K562 (cell line): ENCODE data around the gene CYFIP2. TPM values are rescaled to one million over a fixed set of nuclear protein-coding genes. Genes with fewer than 3 reads are reported as not detected.

Experiments used
- ATAC-seq: fragments of 200-7000 bp; cut with Tn5 transposase; 3 replicates; pipeline ENCODE4 v1.9.1; 2020; ENCODE audit warnings: moderate library complexity
- BruUV-seq: library from RNA; stranded (reverse); fragments of 400-500 nt; replicated peaks from 2 replicates; lab custom pipeline; 2021; lab: Mats Ljungman, UMichigan
- CTCF ChIA-PET: fragments of 300-600 bp; formaldehyde crosslinking; extraction: SDS; loops from one replicate; lab custom pipeline; 2021; ENCODE audit warnings: low intra/inter-chr PET ratio; lab: Yijun Ruan, JAX
- POLR2A ChIA-PET: fragments of 300-600, 350-650 bp; sonication (Branson Sonifier 250); formaldehyde crosslinking; extraction: SDS; loops from one replicate; lab custom pipeline; 2021; ENCODE audit warnings: antibody characterized with exemption, inconsistent platforms; lab: Yijun Ruan, JAX
- DNase-seq, 4 experiments: peaks; one replicate each; pipeline versions ENCODE4 v3.0.0 to v3.0.0-alpha.2; 2011 to 2018; ENCODE audit warnings: low spot score in 3 of 4, mixed read lengths in 3 of 4; ENCODE audit errors: extremely low read depth in 1 of 4
- FAIRE-seq: peaks from 2 replicates; lab custom pipeline; 2011; peaks lifted over from hg19 to GRCh38; lab: Jason Lieb, UNC
- H2AFZ ChIP-seq: 2 replicates; pipeline ENCODE4 v1.6.0; 2011; ENCODE audit warnings: low read depth, low read length, control low read depth, inconsistent platforms
- H3K27ac ChIP-seq: fragments of 200-600 bp; 3 replicates; pipeline ENCODE4 v1.8.0; 2011; ENCODE audit warnings: low read depth, mild to moderate bottlenecking, control low read depth, inconsistent platforms, low read length, moderate library complexity, mixed read lengths; ENCODE audit errors: extremely low read depth
- H3K27me3 ChIP-seq, 2 experiments: fragments of 300-600 bp in 1 of 2; 2 replicates in 1 of 2; 3 replicates in 1 of 2; pipeline versions ENCODE4 v1.6.0 to v1.8.0; 2011; ENCODE audit warnings: inconsistent platforms in 2 of 2, low read length in 2 of 2, mild to moderate bottlenecking in 1 of 2, mixed read lengths in 1 of 2, moderate library complexity in 1 of 2; ENCODE audit not compliant: control insufficient read depth in 2 of 2, insufficient read depth in 2 of 2
- H3K36me3 ChIP-seq: fragments of 300-600 bp; 3 replicates; pipeline ENCODE4 v1.8.0; 2011; ENCODE audit warnings: mild to moderate bottlenecking, low read length, inconsistent platforms; ENCODE audit not compliant: control insufficient read depth, insufficient read depth
- H3K4me1 ChIP-seq, 2 experiments: fragments of 200-600 bp in 1 of 2; replicated peaks in 1 of 2; 2 replicates in 1 of 2; 3 replicates in 1 of 2; pipeline versions ENCODE4 v1.5.1 to v1.8.0; 2011; ENCODE audit warnings: inconsistent platforms in 2 of 2, low read length in 2 of 2, mild to moderate bottlenecking in 1 of 2, mixed read lengths in 1 of 2, moderate library complexity in 1 of 2; ENCODE audit not compliant: control insufficient read depth in 2 of 2, insufficient read depth in 2 of 2
- H3K4me2 ChIP-seq: 2 replicates; pipeline ENCODE4 v1.6.1; 2011; ENCODE audit warnings: low read length, control low read depth, inconsistent platforms, mixed read lengths; ENCODE audit not compliant: insufficient read depth
- H3K4me3 ChIP-seq: fragments of 200-600 bp; sonication (generic), shearing (Covaris generic); 2 replicates; pipeline ENCODE4 v1.5.1; 2016; ENCODE audit warnings: control low read depth, inconsistent platforms
- H3K79me2 ChIP-seq: fragments of 200-600 bp; 3 replicates; pipeline ENCODE4 v1.8.0; 2011; ENCODE audit warnings: low read length, inconsistent platforms; ENCODE audit not compliant: control insufficient read depth, insufficient read depth
- H3K9ac ChIP-seq, 2 experiments: 2 replicates each; pipeline versions ENCODE4 v1.6.0 to v1.6.1; 2011; ENCODE audit warnings: low read depth in 2 of 2, low read length in 2 of 2, control low read depth in 1 of 2, inconsistent platforms in 1 of 2, mild to moderate bottlenecking in 1 of 2, mixed read lengths in 1 of 2; ENCODE audit not compliant: insufficient read depth in 1 of 2
- H3K9me1 ChIP-seq: one replicate; pipeline ENCODE4 v1.6.0; 2011; ENCODE audit warnings: inconsistent platforms, mild to moderate bottlenecking, low read length, moderate library complexity; ENCODE audit not compliant: control insufficient read depth, insufficient read depth
- H3K9me3 ChIP-seq: replicated peaks from 2 replicates; pipeline ENCODE4 v1.5.1; 2011; ENCODE audit warnings: low read depth, low read length, inconsistent platforms; ENCODE audit not compliant: control insufficient read depth, insufficient read depth
- H4K20me1 ChIP-seq: replicated peaks from 2 replicates; pipeline ENCODE4 v1.6.1; 2011; ENCODE audit warnings: low read length, inconsistent platforms, mixed read lengths; ENCODE audit not compliant: control insufficient read depth, insufficient read depth
- PRDM10 ChIP-seq: fragments of 450-650 bp; IDR thresholded peaks from 2 replicates; pipeline ENCODE4 v1.6.1; 2018; ENCODE audit not compliant: partially characterized antibody
- U2AF2 ChIP-seq: fragments of 200-400 bp; formaldehyde crosslinking; optimal IDR thresholded peaks from 2 replicates; pipeline ENCODE3; 2017; ENCODE audit warnings: low read depth, mild to moderate bottlenecking, low read length
- ZNF449 ChIP-seq: fragments of 250-450 bp; sonication (Bioruptor Pico); IDR thresholded peaks from 2 replicates; pipeline ENCODE4 v1.8.0; 2022; ENCODE audit warnings: moderate library complexity, mild to moderate bottlenecking, inconsistent platforms
- ZNF655 ChIP-seq: fragments of 250-450 bp; sonication (Bioruptor Pico); IDR thresholded peaks from 2 replicates; pipeline ENCODE4 v1.5.0; 2021
- WGBS: fragments of 100-300 bp; shearing (Covaris generic); methylation state at CpG from one replicate; pipeline ENCODE4 v1.1.6; 2016; ENCODE audit warnings: low coverage, mixed read lengths; ENCODE audit not compliant: insufficient coverage; ENCODE audit errors: missing lambda C conversion rate; 5-methylcytosine and 5-hydroxymethylcytosine counted together
- in situ Hi-C: fragments of 300-500 bp; cut with MboI; formaldehyde crosslinking; loops from 4 replicates; pipeline ENCODE4 v1.15.0; 2018; ENCODE audit warnings: inconsistent platforms, mixed read lengths
- intact Hi-C: fragments of 100-400 bp; cut with micrococcal nuclease; formaldehyde crosslinking; loops from 2 replicates; pipeline ENCODE4 v1.14.2; 2022
- polyA plus RNA-seq, 8 experiments: library from polyadenylated mRNA; depleted of rRNA in 4 of 8; stranded (reverse) in 5 of 8; unstranded in 3 of 8; fragments of >200 nt; fragmentation: Nextera tagmentation in 2 of 8; fragmentation: Illumina TruSeq in 1 of 8; extraction: Ambion mirVana in 2 of 8; extraction: Trizol in 1 of 8; gene quantifications; 2 replicates each; pipeline versions ENCODE4 v1.2.1 to v1.2.3, GENCODE V29; 2011 to 2014; ENCODE audit warnings: inconsistent platforms in 1 of 8, missing spikeins in 1 of 8
- total RNA-seq, 7 experiments: library from RNA; depleted of rRNA in 6 of 7; stranded (reverse); fragments of >200 nt in 6 of 7; fragmentation: Illumina TruSeq in 2 of 7; extraction: Trizol in 2 of 7; gene quantifications; 2 replicates each; pipeline versions ENCODE4 v1.2.1 to v1.2.3, GENCODE V29; 2011 to 2021; ENCODE audit warnings: low replicate concordance in 1 of 7

CYFIP2 gene
- total and polyA plus RNA-seq, 9 of the 15 experiments (the other 6 are each of a cell fraction or from before 2014, with no cell fraction given), result 0.76 to 2.9 (median 1.4) TPM; not detected in 1

- no peak for TF ChIP-seq PRDM10
Observed at GRCh38 chr5:157270771-157271170, 4.8 kb downstream of the CYFIP2 start (continued).

- Histone ChIP-seq H2AFZ (peak overlapping the region; percentile 60; the same call in 1 of the 2 replicates), H4K20me1 (no peaks in the 10 kb centered on the region), H3K9ac (no peak overlapping the region), H3K79me2 (no peaks in the 10 kb centered on the region), H3K4me1 (peaks cover 0 to 21% of the 10 kb centered on the region in 2 experiments; a peak in 3 of 5 replicates), H3K9me1 (no peaks in the 10 kb centered on the region), H3K9me3 (no peaks in the 10 kb centered on the region), H3K4me2 (no peak overlapping the region), H3K27me3 (peaks cover 0 to 20% of the 10 kb centered on the region in 2 experiments; a peak in 4 of 5 replicates), H3K27ac (no peak overlapping the region), H3K36me3 (no peaks in the 10 kb centered on the region), H3K4me3 (no peak overlapping the region)
- DNase-seq, result no peak
- ChIA-PET POLR2A (interaction anchor here (0.9 to 1.3 kb wide), 3 partner anchors 9 to 55 kb away, joined by 3 to 6 read pairs (median 4); no protein-coding TSS in a partner anchor), CTCF (no interaction called here)
- intact Hi-C loops, result no loop called here
- no peak for FAIRE-seq
- 32% methylated on average over 12 of the region's 12 CpGs for WGBS
- in situ Hi-C loops, result no loop called here
- no peak for ATAC-seq
- BruUV-seq, result no TSS peak
- TF ChIP-seq ZNF449 (peak; percentile 71; the same call in 1 of the 2 replicates), U2AF2 (no peak), ZNF655 (CRISPR knock-in tag) (no peak)
Observed at GRCh38 chr5:157271740-157272271, 5.9 kb downstream of the CYFIP2 start.
